Esophagus squamous epithelium (tissue), 4 donors: ENCODE results near the gene HNRNPM.

Source experiments
- CTCF ChIP-seq, 6 experiments: fragments of 450-650 bp in 4 of 6; fragments of 200-600 bp in 2 of 6; sonication (generic) in 2 of 6; IDR thresholded peaks; one replicate each; pipeline ENCODE4 v1.5.1; 2016 to 2019; ENCODE audit warnings: antibody characterized with exemption in 6 of 6, mild to moderate bottlenecking in 4 of 6, moderate library complexity in 4 of 6
- POLR2A ChIP-seq, 4 donors: fragments of 450-650 bp; IDR thresholded peaks; one replicate each; pipeline ENCODE4 v1.6.1; 2017; ENCODE audit warnings: antibody characterized with exemption in 4 of 4, mild to moderate bottlenecking in 4 of 4, moderate library complexity in 3 of 4

DNA sequence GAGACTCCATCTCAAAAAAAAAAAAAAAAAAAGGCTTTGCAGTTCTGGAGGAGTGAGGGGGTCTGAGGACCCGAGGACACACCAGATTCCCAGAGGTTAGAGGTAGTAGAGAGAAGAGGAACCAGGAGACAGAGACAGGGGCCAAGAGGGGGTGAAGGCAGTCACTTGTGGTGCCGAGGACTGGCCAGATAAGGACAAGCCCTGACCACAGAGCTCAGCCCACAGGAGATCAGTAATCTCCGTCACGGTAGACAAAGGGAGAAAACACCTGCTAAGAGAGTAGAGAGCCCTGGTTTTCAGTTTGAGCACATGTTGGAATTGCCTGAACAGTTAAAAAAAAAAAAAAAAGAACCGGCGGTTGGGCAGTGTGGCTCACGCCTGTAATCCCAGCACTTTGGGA lies 59.4 kb downstream of the HNRNPM start:
- TF ChIP-seq CTCF (IDR thresholded peaks at IDR 0.05) (no peak), POLR2A (IDR thresholded peaks at IDR 0.05) (no peak)
